ENCODE data around the gene IL12RB1. TPM values are rescaled to one million over a fixed set of nuclear protein-coding genes. Genes with fewer than 3 reads are reported as not detected.
A peak's percentile ranks its signal among the peaks of the same experiment; 100 is the strongest.

Gene IL12RB1
- total and polyA plus RNA-seq, 2 donors (not counting 1 experiment from before 2014, with no cell fraction given): 0.50 to 0.75 TPM

DNA sequence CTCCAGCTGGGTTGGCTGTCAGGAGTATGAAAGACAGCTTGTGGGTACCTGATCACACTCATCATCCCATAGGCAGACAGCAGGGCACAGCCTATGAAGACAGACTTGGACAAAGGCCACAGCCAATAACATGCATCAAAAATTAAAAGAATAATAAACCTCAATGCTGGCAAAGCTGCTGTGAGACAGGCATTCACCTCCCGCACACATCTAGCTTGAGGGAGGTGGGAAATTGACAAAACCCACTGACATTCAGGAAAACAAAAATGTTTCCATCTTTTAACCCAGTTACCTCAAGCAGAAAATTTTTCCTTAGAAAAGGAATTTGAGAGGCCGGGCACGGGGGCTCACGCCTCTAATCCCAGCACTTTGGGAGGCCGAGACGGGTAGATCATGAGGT, 14.4 kb downstream of the IL12RB1 start:
- Histone ChIP-seq H3K27ac (ENCODE audit: insufficient read depth, low read length) (no peak overlapping the region), H3K4me1 (ENCODE audit: control insufficient read depth, extremely low read depth, insufficient read depth, low read length) (no peaks in the 10 kb centered on the region), H4K20me1 (ENCODE audit: control insufficient read depth, extremely low read depth, insufficient read depth, low read length) (no peaks in the 10 kb centered on the region), H3K36me3 (ENCODE audit: control insufficient read depth, insufficient read depth, low read length) (no peaks in the 10 kb centered on the region), H3K4me2 (ENCODE audit: extremely low read depth, insufficient read depth, low read length) (no peak overlapping the region), H3K27me3 (ENCODE audit: control insufficient read depth, insufficient read depth, low read length) (peaks cover 3% of the 10 kb centered on the region), H3K4me3 (replicated peaks in 1 of 4; ENCODE audit: control extremely low read depth in 1 of 4, insufficient read depth in 1 of 4, low read depth in 3 of 4, low read length in 4 of 4) (no peak overlapping the region), H2AFZ (ENCODE audit: low read length) (no peak overlapping the region), H3K79me2 (ENCODE audit: control insufficient read depth, insufficient read depth, low read length) (no peaks in the 10 kb centered on the region), H3K9ac (ENCODE audit: insufficient read depth, low read length) (no peak overlapping the region), H3K9me3 (ENCODE audit: control insufficient read depth, insufficient read depth, low read depth, low read length) (no peaks in the 10 kb centered on the region)
- TF ChIP-seq EZH2 (IDR thresholded peaks at IDR 0.05; ENCODE audit: low read length, missing control alignments): no peak
- TF ChIP-seq, protein P1, sequence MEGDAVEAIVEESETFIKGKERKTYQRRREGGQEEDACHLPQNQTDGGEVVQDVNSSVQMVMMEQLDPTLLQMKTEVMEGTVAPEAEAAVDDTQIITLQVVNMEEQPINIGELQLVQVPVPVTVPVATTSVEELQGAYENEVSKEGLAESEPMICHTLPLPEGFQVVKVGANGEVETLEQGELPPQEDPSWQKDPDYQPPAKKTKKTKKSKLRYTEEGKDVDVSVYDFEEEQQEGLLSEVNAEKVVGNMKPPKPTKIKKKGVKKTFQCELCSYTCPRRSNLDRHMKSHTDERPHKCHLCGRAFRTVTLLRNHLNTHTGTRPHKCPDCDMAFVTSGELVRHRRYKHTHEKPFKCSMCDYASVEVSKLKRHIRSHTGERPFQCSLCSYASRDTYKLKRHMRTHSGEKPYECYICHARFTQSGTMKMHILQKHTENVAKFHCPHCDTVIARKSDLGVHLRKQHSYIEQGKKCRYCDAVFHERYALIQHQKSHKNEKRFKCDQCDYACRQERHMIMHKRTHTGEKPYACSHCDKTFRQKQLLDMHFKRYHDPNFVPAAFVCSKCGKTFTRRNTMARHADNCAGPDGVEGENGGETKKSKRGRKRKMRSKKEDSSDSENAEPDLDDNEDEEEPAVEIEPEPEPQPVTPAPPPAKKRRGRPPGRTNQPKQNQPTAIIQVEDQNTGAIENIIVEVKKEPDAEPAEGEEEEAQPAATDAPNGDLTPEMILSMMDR (conservative IDR thresholded peaks at IDR 0.05 in 1 of 2, IDR thresholded peaks at IDR 0.05 in 1 of 2; ENCODE audit: low read depth in 1 of 2, low read length in 2 of 2): no peak
- no peak for DNase-seq (ENCODE audit: low read depth in 2 of 2)

DNA sequence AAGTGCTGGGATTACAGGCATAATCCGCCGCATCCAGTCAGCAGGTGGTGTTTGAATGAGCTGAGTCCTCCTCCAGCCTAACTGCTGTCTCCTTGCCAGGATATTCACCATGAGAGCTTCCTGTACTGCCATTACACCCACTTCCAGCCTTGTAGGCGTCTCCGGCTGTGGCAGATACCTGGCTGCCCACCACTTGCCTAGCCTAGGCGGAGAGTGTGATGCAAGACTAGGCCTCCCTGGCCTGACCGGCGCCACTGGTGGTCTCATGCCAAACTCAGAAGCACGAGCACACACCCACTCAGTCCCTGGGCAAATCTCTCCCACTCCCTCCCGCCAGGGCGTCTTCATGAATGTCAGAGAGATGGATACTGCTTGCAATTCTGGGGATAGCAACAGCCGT, 16.6 kb downstream of the IL12RB1 start:
- TF ChIP-seq EZH2 (IDR thresholded peaks at IDR 0.05; ENCODE audit: low read length, missing control alignments): no peak
- TF ChIP-seq, protein P1 (conservative IDR thresholded peaks at IDR 0.05 in 1 of 2, IDR thresholded peaks at IDR 0.05 in 1 of 2; ENCODE audit: low read depth in 1 of 2, low read length in 2 of 2): no peak
- Histone ChIP-seq H3K9ac (ENCODE audit: insufficient read depth, low read length) (no peak overlapping the region), H4K20me1 (ENCODE audit: control insufficient read depth, extremely low read depth, insufficient read depth, low read length) (no peaks in the 10 kb centered on the region), H2AFZ (ENCODE audit: low read length) (no peak overlapping the region), H3K4me2 (ENCODE audit: extremely low read depth, insufficient read depth, low read length) (no peak overlapping the region), H3K79me2 (ENCODE audit: control insufficient read depth, insufficient read depth, low read length) (no peaks in the 10 kb centered on the region), H3K9me3 (ENCODE audit: control insufficient read depth, insufficient read depth, low read depth, low read length) (no peaks in the 10 kb centered on the region), H3K4me1 (ENCODE audit: control insufficient read depth, extremely low read depth, insufficient read depth, low read length) (no peaks in the 10 kb centered on the region), H3K27me3 (ENCODE audit: control insufficient read depth, insufficient read depth, low read length) (peaks cover 3% of the 10 kb centered on the region), H3K4me3 (replicated peaks in 1 of 4; ENCODE audit: control extremely low read depth in 1 of 4, insufficient read depth in 1 of 4, low read depth in 3 of 4, low read length in 4 of 4) (no peak overlapping the region), H3K36me3 (ENCODE audit: control insufficient read depth, insufficient read depth, low read length) (no peaks in the 10 kb centered on the region), H3K27ac (ENCODE audit: insufficient read depth, low read length) (no peak overlapping the region)
- peak in 1 of 2 donors; percentile 6 for DNase-seq (ENCODE audit: low read depth in 2 of 2)

DNA sequence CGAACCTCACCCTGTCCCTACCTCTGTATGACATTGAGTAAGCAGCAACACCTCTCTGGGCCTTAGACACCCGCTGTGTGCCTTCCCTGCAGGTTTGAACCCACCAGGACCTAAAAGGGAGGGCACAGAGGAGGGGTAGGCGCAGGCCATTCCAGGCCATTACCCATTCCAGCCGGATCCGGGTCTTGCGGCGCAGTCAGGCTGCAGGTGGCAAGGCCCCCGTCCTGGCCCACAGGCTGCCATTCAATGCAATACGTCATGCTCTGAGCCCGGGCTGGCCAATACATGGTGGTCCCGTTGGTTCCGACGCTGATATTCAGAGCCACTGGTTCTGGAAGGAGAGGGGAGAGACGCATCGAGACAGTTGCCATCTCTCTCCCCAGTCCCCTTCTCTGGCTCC, 17.4 kb downstream of the IL12RB1 start:
- Histone ChIP-seq H3K27me3 (ENCODE audit: control insufficient read depth, insufficient read depth, low read length) (peaks cover 3% of the 10 kb centered on the region), H3K9ac (ENCODE audit: insufficient read depth, low read length) (no peak overlapping the region), H3K79me2 (ENCODE audit: control insufficient read depth, insufficient read depth, low read length) (no peaks in the 10 kb centered on the region), H2AFZ (ENCODE audit: low read length) (no peak overlapping the region), H3K27ac (ENCODE audit: insufficient read depth, low read length) (no peak overlapping the region), H3K4me1 (ENCODE audit: control insufficient read depth, extremely low read depth, insufficient read depth, low read length) (no peaks in the 10 kb centered on the region), H4K20me1 (ENCODE audit: control insufficient read depth, extremely low read depth, insufficient read depth, low read length) (no peaks in the 10 kb centered on the region), H3K4me3 (replicated peaks in 1 of 4; ENCODE audit: control extremely low read depth in 1 of 4, insufficient read depth in 1 of 4, low read depth in 3 of 4, low read length in 4 of 4) (no peak overlapping the region), H3K36me3 (ENCODE audit: control insufficient read depth, insufficient read depth, low read length) (no peaks in the 10 kb centered on the region), H3K4me2 (ENCODE audit: extremely low read depth, insufficient read depth, low read length) (no peak overlapping the region), H3K9me3 (ENCODE audit: control insufficient read depth, insufficient read depth, low read depth, low read length) (no peaks in the 10 kb centered on the region)
- TF ChIP-seq EZH2 (IDR thresholded peaks at IDR 0.05; ENCODE audit: low read length, missing control alignments): no peak
- TF ChIP-seq, protein P1 (conservative IDR thresholded peaks at IDR 0.05 in 1 of 2, IDR thresholded peaks at IDR 0.05 in 1 of 2; ENCODE audit: low read depth in 1 of 2, low read length in 2 of 2): no peak
- no peak for DNase-seq (ENCODE audit: low read depth in 2 of 2)

All from fibroblast of lung (primary cell).